Esophagus squamous epithelium (tissue), 5 donors: Measurements from ENCODE around the gene OSGIN1. TPM values are rescaled to one million over a fixed set of nuclear protein-coding genes. Genes with fewer than 3 reads are reported as not detected.

Experiments
- DNase-seq: peaks from one replicate; lab custom pipeline; 2025; lab: John Stamatoyannopoulos, UW
- H3K27ac ChIP-seq, 4 donors: fragments of 200-600 bp; sonication (generic); one replicate each; pipeline ENCODE4 v1.5.1; 2016 to 2019; ENCODE audit warnings: mild to moderate bottlenecking in 1 of 4
- H3K27me3 ChIP-seq, 4 donors: fragments of 200-600 bp; sonication (generic); 1 replicate in 3 of 4; 2 replicates in 1 of 4; pipeline versions ENCODE4 v1.5.1 to v1.6.0; 2017 to 2021; ENCODE audit warnings: antibody characterized with exemption in 1 of 4
- H3K36me3 ChIP-seq, 3 donors: fragments of 200-600 bp; sonication (generic); one replicate each; pipeline ENCODE4 v1.5.1; 2016 to 2019
- H3K4me1 ChIP-seq, 3 donors: fragments of 200-600 bp; sonication (generic); one replicate each; pipeline ENCODE4 v1.5.1; 2017 to 2019
- H3K4me3 ChIP-seq, 4 donors: fragments of 200-600 bp; sonication (generic); 1 replicate in 3 of 4; 2 replicates in 1 of 4; pipeline ENCODE4 v1.5.1; 2016 to 2019; ENCODE audit warnings: mild to moderate bottlenecking in 2 of 4, moderate library complexity in 1 of 4
- H3K9me3 ChIP-seq, 3 donors: fragments of 200-600 bp; sonication (generic); one replicate each; pipeline ENCODE4 v1.5.1; 2016 to 2019
- CTCF ChIP-seq, 6 experiments: fragments of 450-650 bp in 4 of 6; fragments of 200-600 bp in 2 of 6; sonication (generic) in 2 of 6; IDR thresholded peaks; one replicate each; pipeline ENCODE4 v1.5.1; 2016 to 2019; ENCODE audit warnings: antibody characterized with exemption in 6 of 6, mild to moderate bottlenecking in 4 of 6, moderate library complexity in 4 of 6
- POLR2A ChIP-seq, 4 donors: fragments of 450-650 bp; IDR thresholded peaks; one replicate each; pipeline ENCODE4 v1.6.1; 2017; ENCODE audit warnings: antibody characterized with exemption in 4 of 4, mild to moderate bottlenecking in 4 of 4, moderate library complexity in 3 of 4
- WGBS, 2 donors: methylation state at CpG; one replicate each; pipeline ENCODE4 v1.1.5; 2018; 5-methylcytosine and 5-hydroxymethylcytosine counted together
- intact Hi-C: fragments of 100-400 bp; cut with DNase I; formaldehyde crosslinking; loops from one replicate; pipeline ENCODE4 v1.15.0; 2022
- total RNA-seq, 4 donors: library from RNA; depleted of rRNA; stranded (reverse); fragments of >200 nt; gene quantifications; one replicate each; pipeline ENCODE4 v1.1.0, GENCODE V29; 2016
- donor health status: DM: yes; HTN: yes; CAD: no.

The OSGIN1 gene
- total RNA-seq, 4 donors from 2014 or later = 5.0 to 27.6 (median 11.1) TPM

GRCh38 chr16:83969771-83970429 is 16.9 kb downstream of the OSGIN1 start:
- WGBS, 2 donors = 42 to 64% methylated on average over 5 of the region's 18 CpGs
- Histone ChIP-seq H3K9me3 (no peaks in the 10 kb centered on the region), H3K27me3 (peaks cover 0 to 31% (median 4%) of the 10 kb centered on the region in 4 donors), H3K27ac (no peak overlapping the region), H3K36me3 (peaks cover 0 to 17% (median 10%) of the 10 kb centered on the region in 3 donors), H3K4me3 (no peak overlapping the region), H3K4me1 (peaks cover 0 to 13% (median 0%) of the 10 kb centered on the region in 3 donors)
- intact Hi-C loops = loop anchor here (5.0 kb wide), 1 partner anchor 87 kb away; no protein-coding TSS in a partner anchor
- no peak for DNase-seq
- TF ChIP-seq CTCF (IDR thresholded peaks at IDR 0.05) = no peak
- TF ChIP-seq POLR2A (IDR thresholded peaks at IDR 0.05) = no peak

GRCh38 chr16:83970430-83970815 is 17.4 kb downstream of the OSGIN1 start:
- H3K27me3 ChIP-seq = peaks cover 0 to 31% (median 4%) of the 10 kb centered on the region in 4 donors
- WGBS, 2 donors = 68% methylated on average over 3 of the region's 6 CpGs; no CpG with 5 or more reads in 1 of the 2 donors
- TF ChIP-seq POLR2A (IDR thresholded peaks at IDR 0.05) (no peak), CTCF (IDR thresholded peaks at IDR 0.05) (no peak)
- no peak for DNase-seq
- intact Hi-C loops = no loop called here
- H3K9me3 ChIP-seq = no peaks in the 10 kb centered on the region
- H3K27ac ChIP-seq = no peak overlapping the region
- H3K4me3 ChIP-seq = no peak overlapping the region
- H3K4me1 ChIP-seq = peaks cover 0 to 13% (median 0%) of the 10 kb centered on the region in 3 donors
- peaks cover 0 to 12% (median 5%) of the 10 kb centered on the region in 3 donors for H3K36me3 ChIP-seq

- Histone ChIP-seq H3K27me3 (peaks cover 0 to 35% (median 4%) of the 10 kb centered on the region in 4 donors), H3K9me3 (no peaks in the 10 kb centered on the region), H3K27ac (no peak overlapping the region), H3K36me3 (peaks cover 0 to 1% (median 0%) of the 10 kb centered on the region in 3 donors), H3K4me1 (peaks cover 0 to 13% (median 0%) of the 10 kb centered on the region in 3 donors), H3K4me3 (no peak overlapping the region)
- no peak for TF ChIP-seq POLR2A (IDR thresholded peaks at IDR 0.05)
- no peak for TF ChIP-seq CTCF (IDR thresholded peaks at IDR 0.05)
- DNase-seq = no peak
- intact Hi-C loops = no loop called here
- 56 to 68% methylated on average over 14 to 18 of the region's 27 CpGs for WGBS, 2 donors
Measured at GRCh38 chr16:83971165-83972130, 18.4 kb downstream of the OSGIN1 start.

GRCh38 chr16:83972256-83973008 is 19.4 kb downstream of the OSGIN1 start:
- Histone ChIP-seq H3K9me3 (no peaks in the 10 kb centered on the region), H3K27ac (no peak overlapping the region), H3K36me3 (no peaks in the 10 kb centered on the region), H3K4me3 (no peak overlapping the region), H3K27me3 (peaks cover 0 to 35% (median 4%) of the 10 kb centered on the region in 4 donors), H3K4me1 (peaks cover 0 to 13% (median 0%) of the 10 kb centered on the region in 3 donors)
- 70 to 81% methylated on average over 6 to 16 of the region's 19 CpGs for WGBS, 2 donors
- intact Hi-C loops = no loop called here
- TF ChIP-seq POLR2A (IDR thresholded peaks at IDR 0.05) (no peak), CTCF (IDR thresholded peaks at IDR 0.05) (no peak)
- no peak for DNase-seq
